Endometrium (tissue), 2 donors: Measurements from ENCODE around the gene LLGL1.
"Not testable (repeated sequence)": the region's sequence is repeated elsewhere in the genome, so short reads cannot be mapped to it uniquely, and the experiment has no call there.

ENCODE experiments used
- FAIRE-seq: peaks from 2 replicates; lab custom pipeline; 2012; peaks lifted over from hg19 to GRCh38; lab: Jason Lieb, UNC
- donor health status: control.
- donor health status: control.

Gene LLGL1

GRCh38 chr17:18194804-18195203 lies 30.6 kb upstream of the LLGL1 start:
- no peak for FAIRE-seq

GRCh38 chr17:18195246-18195645 lies 30.2 kb upstream of the LLGL1 start:
- no peak for FAIRE-seq

- FAIRE-seq = no peak
Observed at GRCh38 chr17:18197535-18198194, 27.8 kb upstream of the LLGL1 start.

- FAIRE-seq = no peak
Observed at GRCh38 chr17:18198530-18198929, 26.9 kb upstream of the LLGL1 start.

GRCh38 chr17:18201108-18201507 lies 24.3 kb upstream of the LLGL1 start:
- no peak for FAIRE-seq

- FAIRE-seq = no peak
Observed at GRCh38 chr17:18203308-18203707, 22.1 kb upstream of the LLGL1 start.

- no peak for FAIRE-seq
Observed at GRCh38 chr17:18205861-18206260, 19.6 kb upstream of the LLGL1 start.

GRCh38 chr17:18206962-18207361 lies 18.5 kb upstream of the LLGL1 start:
- no peak for FAIRE-seq

- no peak for FAIRE-seq
Observed at GRCh38 chr17:18208092-18208491, 17.3 kb upstream of the LLGL1 start.

- FAIRE-seq = no peak
Observed at GRCh38 chr17:18213666-18214270, 11.7 kb upstream of the LLGL1 start.

GRCh38 chr17:18216906-18217305 lies 8.5 kb upstream of the LLGL1 start:
- FAIRE-seq = not testable (repeated sequence)

GRCh38 chr17:18217412-18218015 lies 7.9 kb upstream of the LLGL1 start:
- FAIRE-seq = no peak

GRCh38 chr17:18218756-18219415 lies 6.5 kb upstream of the LLGL1 start:
- no peak for FAIRE-seq

GRCh38 chr17:18224053-18224386 lies 1.4 kb upstream of the LLGL1 start:
- FAIRE-seq = no peak

- FAIRE-seq = no peak
Observed at GRCh38 chr17:18224387-18225120, 881 bp upstream of the LLGL1 start.

- FAIRE-seq = no peak
Observed at GRCh38 chr17:18225642-18226283, 328 bp downstream of the LLGL1 start.

- no peak for FAIRE-seq
Observed at GRCh38 chr17:18226284-18226945, 980 bp downstream of the LLGL1 start.

GRCh38 chr17:18227635-18228034 lies 2.2 kb downstream of the LLGL1 start:
- FAIRE-seq = no peak

GRCh38 chr17:18228176-18228682 lies 2.8 kb downstream of the LLGL1 start:
- no peak for FAIRE-seq

- FAIRE-seq = no peak
Observed at GRCh38 chr17:18229254-18229653, 3.8 kb downstream of the LLGL1 start.

GRCh38 chr17:18229771-18230170 lies 4.3 kb downstream of the LLGL1 start:
- no peak for FAIRE-seq
